ENCODE results near the gene UBAC1. TPM values are rescaled to one million over a fixed set of nuclear protein-coding genes. Genes with fewer than 3 reads are reported as not detected.
A peak's percentile ranks its signal among the peaks of the same experiment; 100 is the strongest.

The UBAC1 gene
- total RNA-seq, 1 donor from 2014 or later = 31.0 TPM

- Histone ChIP-seq H3K27me3 (no peaks in the 10 kb centered on the region), H3K27ac (no peak overlapping the region), H3K9me3 (no peaks in the 10 kb centered on the region), H3K36me3 (no peaks in the 10 kb centered on the region), H3K4me1 (peaks cover 6 to 7% of the 10 kb centered on the region in 2 donors), H3K4me3 (peak overlapping the region in 1 of 2 donors; percentile 23)
- DNase-seq (ENCODE audit: low spot score in 2 of 2) = no peak
- intact Hi-C loops (cut with DNase I) = no loop called here
- TF ChIP-seq CTCF (IDR thresholded peaks at IDR 0.05) = no peak
Measured at GRCh38 chr9:135978642-135979546, 17.7 kb upstream of the UBAC1 start.

GRCh38 chr9:135976944-135977343 is 15.8 kb upstream of the UBAC1 start:
- Histone ChIP-seq H3K4me3 (no peak overlapping the region), H3K27ac (no peak overlapping the region), H3K27me3 (no peaks in the 10 kb centered on the region), H3K36me3 (no peaks in the 10 kb centered on the region), H3K9me3 (no peaks in the 10 kb centered on the region), H3K4me1 (peaks cover 6 to 7% of the 10 kb centered on the region in 2 donors)
- TF ChIP-seq CTCF (IDR thresholded peaks at IDR 0.05) = no peak
- intact Hi-C loops (cut with DNase I) = no loop called here
- no peak for DNase-seq (ENCODE audit: low spot score in 2 of 2)

GRCh38 chr9:135976531-135976930 is 15.4 kb upstream of the UBAC1 start:
- no peaks in the 10 kb centered on the region for H3K9me3 ChIP-seq
- no peaks in the 10 kb centered on the region for H3K27me3 ChIP-seq
- H3K4me3 ChIP-seq = no peak overlapping the region
- H3K27ac ChIP-seq = no peak overlapping the region
- peaks cover 6 to 7% of the 10 kb centered on the region in 2 donors for H3K4me1 ChIP-seq
- intact Hi-C loops (cut with DNase I) = no loop called here
- DNase-seq (ENCODE audit: low spot score in 2 of 2) = no peak
- no peaks in the 10 kb centered on the region for H3K36me3 ChIP-seq
- no peak for TF ChIP-seq CTCF (IDR thresholded peaks at IDR 0.05)

- intact Hi-C loops (cut with DNase I) = no loop called here
- no peak for TF ChIP-seq CTCF (IDR thresholded peaks at IDR 0.05)
Measured at GRCh38 chr9:135975834-135976233, 14.7 kb upstream of the UBAC1 start.

GRCh38 chr9:135974220-135974573 is 13.0 kb upstream of the UBAC1 start:
- no peak overlapping the region for H3K27ac ChIP-seq
- no peaks in the 10 kb centered on the region for H3K36me3 ChIP-seq
- peaks cover 5% of the 10 kb centered on the region in 2 donors for H3K4me1 ChIP-seq
- no peaks in the 10 kb centered on the region for H3K9me3 ChIP-seq
- intact Hi-C loops (cut with DNase I) = no loop called here
- DNase-seq (ENCODE audit: low spot score in 2 of 2) = no peak
- H3K4me3 ChIP-seq = no peak overlapping the region
- H3K27me3 ChIP-seq = no peaks in the 10 kb centered on the region
- TF ChIP-seq CTCF (IDR thresholded peaks at IDR 0.05) = no peak

More at GRCh38 chr9:135975834-135976233, 14.7 kb upstream of the UBAC1 start:
- no peaks in the 10 kb centered on the region for H3K9me3 ChIP-seq
- no peaks in the 10 kb centered on the region for H3K36me3 ChIP-seq
- no peak overlapping the region for H3K4me3 ChIP-seq
- no peak for DNase-seq (ENCODE audit: low spot score in 2 of 2)
- H3K27ac ChIP-seq = no peak overlapping the region
- peaks cover 6 to 7% of the 10 kb centered on the region in 2 donors for H3K4me1 ChIP-seq
- no peaks in the 10 kb centered on the region for H3K27me3 ChIP-seq

Data from ascending aorta (tissue), 2 donors.